Measurements from ENCODE around the gene SMARCA1. TPM values are rescaled to one million over a fixed set of nuclear protein-coding genes. Genes with fewer than 3 reads are reported as not detected.

The SMARCA1 gene
- total RNA-seq, 1 experiment from 2014 or later = 88.5 TPM

GRCh38 chrX:129524250-129524850 lies 1.1 kb upstream of the SMARCA1 start:
- peaks cover 9% of the 10 kb centered on the region for H3K4me1 ChIP-seq (replicated peaks; ENCODE audit: insufficient read depth)
- H3K27ac ChIP-seq = no peak overlapping the region
- POLR2A ChIA-PET (ENCODE audit: unreplicated experiment) = interaction anchor here (0.6 kb wide), 1 partner anchor 22 kb away, joined by 7 read pairs; no protein-coding TSS in a partner anchor
- peaks cover 6% of the 10 kb centered on the region; the same call in 1 of the 2 replicates for H3F3A ChIP-seq (ENCODE audit: insufficient read depth, low read depth)
- no TSS peak for BruUV-seq (replicated peaks)
- peaks cover 9% of the 10 kb centered on the region; the same call in 1 of the 2 replicates for H4K20me1 ChIP-seq (ENCODE audit: insufficient read depth)
- TF ChIP-seq CTCF (conservative IDR thresholded peaks at IDR 0.05) (no peak), EZH2 (IDR thresholded peaks at IDR 0.05; ENCODE audit: low read depth) (no peak)
- no peak overlapping the region for H2AFZ ChIP-seq
- peaks cover 28% of the 10 kb centered on the region for H3K79me2 ChIP-seq (ENCODE audit: low read depth)
- H3K36me3 ChIP-seq (ENCODE audit: low read depth) = no peaks in the 10 kb centered on the region
- H3K27me3 ChIP-seq (ENCODE audit: insufficient read depth, low read depth) = no peaks in the 10 kb centered on the region
- intact Hi-C loops (cut with micrococcal nuclease; ENCODE audit: unreplicated experiment) = no loop called here
- no peak overlapping the region for H3K4me3 ChIP-seq
- H3K4me2 ChIP-seq = peak overlapping the region; percentile 99; the same call in 1 of the 2 replicates
- no peak for DNase-seq
- no peaks in the 10 kb centered on the region for H3K9me3 ChIP-seq (ENCODE audit: insufficient read depth, low read depth)
- H3K9me2 ChIP-seq (ENCODE audit: insufficient read depth) = no peaks in the 10 kb centered on the region
- CTCF ChIA-PET = no interaction called here

- BruUV-seq (replicated peaks) = TSS peak; percentile 76
- peak; percentile 79 to 88 for DNase-seq
- Histone ChIP-seq H3K9me2 (ENCODE audit: insufficient read depth) (no peaks in the 10 kb centered on the region), H3K4me1 (replicated peaks; ENCODE audit: insufficient read depth) (peaks cover 9% of the 10 kb centered on the region), H3K27me3 (ENCODE audit: insufficient read depth, low read depth) (no peaks in the 10 kb centered on the region), H4K20me1 (ENCODE audit: insufficient read depth) (peaks cover 9% of the 10 kb centered on the region), H3K9me3 (ENCODE audit: insufficient read depth, low read depth) (no peaks in the 10 kb centered on the region; the same call in 1 of the 2 replicates), H3K4me2 (peak overlapping the region; percentile 99), H3K36me3 (ENCODE audit: low read depth) (no peaks in the 10 kb centered on the region), H3K79me2 (ENCODE audit: low read depth) (peaks cover 44% of the 10 kb centered on the region), H2AFZ (peak overlapping the region; percentile 96), H3F3A (ENCODE audit: insufficient read depth, low read depth) (peaks cover 6% of the 10 kb centered on the region; the same call in 1 of the 2 replicates), H3K4me3 (peak overlapping the region; percentile 94), H3K27ac (peak overlapping the region; percentile 52)
- ChIA-PET POLR2A (ENCODE audit: unreplicated experiment) (interaction anchor here (0.6 to 0.7 kb wide), 4 partner anchors 27 to 1308 kb away, joined by 4 to 16 read pairs (median 12); no protein-coding TSS in a partner anchor), CTCF (interaction anchor here (0.6 to 0.7 kb wide), 6 partner anchors 12 to 651 kb away, joined by 3 to 8 read pairs (median 4); no protein-coding TSS in a partner anchor)
- intact Hi-C loops (cut with micrococcal nuclease; ENCODE audit: unreplicated experiment) = loop anchor here (1.0 kb wide), 1 partner anchor 18 kb away; the partner anchor contains the start of gene OCRL
- peak; percentile 35; the same call in 1 of the 2 replicates for TF ChIP-seq CTCF (conservative IDR thresholded peaks at IDR 0.05)
- no peak for TF ChIP-seq EZH2 (IDR thresholded peaks at IDR 0.05; ENCODE audit: low read depth)
These were observed 859 bp downstream of the SMARCA1 start for GRCh38 chrX:129522184-129523078.

- ChIA-PET POLR2A (ENCODE audit: unreplicated experiment) (no interaction called here), CTCF (no interaction called here)
- Histone ChIP-seq H3F3A (ENCODE audit: insufficient read depth, low read depth) (peaks cover 6% of the 10 kb centered on the region; the same call in 1 of the 2 replicates), H3K9me3 (ENCODE audit: insufficient read depth, low read depth) (no peaks in the 10 kb centered on the region; the same call in 1 of the 2 replicates), H3K9me2 (ENCODE audit: insufficient read depth) (no peaks in the 10 kb centered on the region), H3K4me3 (no peak overlapping the region), H3K27ac (no peak overlapping the region), H2AFZ (no peak overlapping the region), H4K20me1 (ENCODE audit: insufficient read depth) (peaks cover 9% of the 10 kb centered on the region), H3K36me3 (ENCODE audit: low read depth) (peaks cover 4% of the 10 kb centered on the region; the same call in 1 of the 2 replicates), H3K4me2 (no peak overlapping the region), H3K79me2 (ENCODE audit: low read depth) (peaks cover 44% of the 10 kb centered on the region), H3K27me3 (ENCODE audit: insufficient read depth, low read depth) (no peaks in the 10 kb centered on the region), H3K4me1 (replicated peaks; ENCODE audit: insufficient read depth) (peaks cover 9% of the 10 kb centered on the region)
- no peak for DNase-seq
- intact Hi-C loops (cut with micrococcal nuclease; ENCODE audit: unreplicated experiment) = no loop called here
- no TSS peak for BruUV-seq (replicated peaks)
- TF ChIP-seq EZH2 (IDR thresholded peaks at IDR 0.05; ENCODE audit: low read depth) (no peak), CTCF (conservative IDR thresholded peaks at IDR 0.05) (no peak)
These were observed 3.1 kb downstream of the SMARCA1 start for GRCh38 chrX:129520151-129520550.
